DMS153 (cell line): ENCODE data around the gene TNRC6C.
A peak's percentile ranks its signal among the peaks of the same experiment; 100 is the strongest.

Experiments used
- DNase-seq: peaks from one replicate; lab custom pipeline; 2025; lab: John Stamatoyannopoulos, UW

TNRC6C gene

DNA sequence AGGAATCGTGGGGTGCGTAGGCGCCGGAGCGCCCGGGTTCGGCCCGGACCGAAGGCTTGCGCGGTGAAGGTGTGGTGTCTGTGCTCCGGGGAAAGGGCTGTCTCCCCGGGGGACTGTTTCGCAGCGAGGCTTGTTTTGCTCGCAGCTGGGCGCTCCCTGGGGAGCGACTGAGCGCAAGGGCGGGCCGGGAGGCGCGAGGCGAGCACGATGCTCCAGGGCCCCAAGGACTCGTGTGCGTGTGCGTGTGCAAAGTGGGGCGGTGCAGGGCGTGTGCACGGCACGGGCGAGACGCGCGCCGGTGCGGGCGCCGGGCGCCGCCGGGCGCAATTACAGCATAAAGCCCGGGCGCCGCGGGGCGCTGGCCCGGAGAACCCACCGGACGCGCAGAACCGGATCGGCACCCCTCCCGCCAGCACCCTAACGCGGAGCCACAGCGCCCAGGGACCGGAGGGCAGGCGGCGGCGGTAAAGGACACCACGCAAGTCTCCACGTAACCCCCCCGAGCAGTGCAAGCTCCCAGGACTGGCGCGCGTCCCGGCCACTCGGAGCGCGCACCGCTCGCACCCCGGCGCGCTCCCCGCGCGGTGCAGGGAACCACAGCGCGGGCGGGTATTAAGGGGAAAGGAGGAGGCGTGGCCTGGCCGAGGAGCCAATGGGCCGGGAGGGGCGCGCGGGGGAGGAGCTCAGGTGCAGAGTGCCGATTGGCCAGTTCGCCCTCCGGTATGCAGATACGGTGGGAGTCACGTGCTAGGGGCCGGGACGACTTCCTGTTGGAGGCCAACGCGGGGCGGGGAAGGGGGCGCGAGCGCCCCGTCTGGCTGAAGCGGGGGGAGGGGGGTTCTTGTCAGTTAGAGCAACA lies at the start of gene TNRC6C:
TNRC6C (plus strand) TSS at position 847 of the 859 bp plus-strand sequence. CDS start 45,504 bp downstream, outside the sequence.
- DNase-seq, result peak; percentile 97

DNA sequence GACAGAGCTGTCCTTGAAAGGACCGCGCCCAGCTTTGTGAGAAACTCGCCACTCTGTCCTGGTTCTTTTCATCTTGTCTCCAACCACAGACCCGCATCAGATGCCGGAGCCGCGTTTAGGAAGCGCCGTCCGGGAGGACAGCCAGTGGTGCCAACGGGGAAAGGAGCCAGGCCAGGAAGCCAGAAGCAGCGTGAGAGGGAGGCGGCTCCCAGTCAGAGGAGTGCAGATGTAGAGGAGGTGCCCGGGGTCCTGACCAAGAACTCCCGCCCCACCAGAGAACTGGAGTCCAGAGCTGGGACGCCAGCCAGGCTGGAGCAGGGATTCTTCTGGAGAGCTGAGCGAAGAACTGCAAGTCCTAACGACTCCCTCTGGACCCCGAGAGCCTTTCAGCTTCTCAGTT lies 49.3 kb upstream of the TNRC6C start:
- no peak for DNase-seq

DNA sequence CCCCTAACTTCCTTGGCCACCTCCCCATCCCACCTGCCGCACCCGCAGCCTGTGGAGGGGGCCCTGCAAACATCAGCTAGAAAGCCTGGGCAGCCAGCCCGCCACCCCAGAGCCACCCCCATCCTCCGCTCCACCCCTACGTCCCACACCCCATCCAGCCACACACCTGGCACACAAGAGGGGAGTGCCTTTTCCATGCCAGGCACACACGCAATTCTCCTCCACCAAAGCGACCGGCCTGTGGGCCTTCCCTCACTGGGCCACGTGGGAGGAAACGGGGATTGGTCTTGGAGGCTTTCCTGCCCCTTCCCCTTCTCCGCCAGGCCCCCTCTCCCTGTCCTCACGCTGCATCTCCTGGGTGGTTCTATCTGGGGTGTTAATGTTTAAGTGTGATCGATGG lies 48.7 kb upstream of the TNRC6C start:
- no peak for DNase-seq

- DNase-seq, result no peak
These were observed 43.9 kb upstream of the TNRC6C start for GRCh38 chr17:77914385-77915254.

DNA sequence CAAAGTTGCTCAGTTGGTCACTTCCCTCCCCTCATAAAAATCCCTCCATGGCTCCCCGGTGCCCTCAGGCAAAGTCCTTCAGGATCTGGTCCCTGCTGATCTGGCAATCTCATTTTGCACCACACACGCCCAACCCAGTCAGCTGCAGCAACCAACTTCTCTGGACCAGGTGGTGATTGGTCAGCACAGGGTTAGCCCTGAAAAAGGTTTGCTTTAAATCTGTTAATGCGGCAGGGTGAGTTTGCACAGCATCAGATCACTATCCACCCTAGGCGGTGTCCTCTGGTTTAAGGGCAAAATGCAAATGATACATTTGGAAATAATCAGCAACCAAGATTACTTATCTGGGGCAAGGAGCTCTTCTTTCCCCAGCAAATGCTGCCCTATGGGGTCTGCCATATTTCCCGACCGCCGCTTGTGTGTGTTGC lies 42.9 kb upstream of the TNRC6C start:
- DNase-seq, result no peak

GRCh38 chr17:77916264-77916663 lies 42.2 kb upstream of the TNRC6C start:
- DNase-seq, result no peak

DNA sequence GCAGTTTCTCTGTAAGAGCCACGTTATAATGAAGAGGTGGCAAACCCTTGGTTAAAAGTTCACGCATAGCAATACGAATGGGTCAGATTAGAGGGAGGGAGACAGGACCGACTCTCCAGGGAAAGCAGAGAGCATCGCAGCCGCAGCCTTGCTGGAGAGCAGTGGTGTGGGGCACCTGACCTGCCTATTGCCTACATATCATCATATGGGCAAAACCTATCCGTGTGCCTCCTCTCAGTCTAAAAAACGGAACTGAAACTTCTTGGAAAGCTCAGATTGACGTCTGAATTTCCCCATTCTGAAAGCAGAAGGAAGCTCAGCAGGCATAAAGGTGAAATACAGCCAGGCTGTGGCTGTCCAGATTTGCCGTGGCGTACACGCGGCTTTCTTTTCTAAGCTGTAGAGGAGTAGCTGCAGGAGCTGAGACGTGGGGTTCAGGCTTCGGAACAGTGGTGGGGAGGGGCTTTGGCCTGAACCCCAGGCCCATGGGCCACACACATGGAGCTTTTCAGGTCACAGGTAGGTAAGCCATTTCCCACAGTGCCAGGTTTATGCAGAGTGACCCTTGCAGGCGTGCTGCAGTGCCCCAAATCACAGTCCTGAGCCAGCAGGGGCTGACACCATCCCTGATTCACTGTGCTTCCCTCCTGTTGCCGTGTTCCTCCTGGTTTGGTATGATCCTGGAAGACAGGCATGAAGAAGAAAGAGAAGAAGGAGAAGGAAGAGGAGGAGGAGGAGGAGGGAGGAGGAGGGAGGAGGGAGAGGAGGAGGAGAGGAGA lies 41.6 kb upstream of the TNRC6C start:
- DNase-seq, result no peak

DNA sequence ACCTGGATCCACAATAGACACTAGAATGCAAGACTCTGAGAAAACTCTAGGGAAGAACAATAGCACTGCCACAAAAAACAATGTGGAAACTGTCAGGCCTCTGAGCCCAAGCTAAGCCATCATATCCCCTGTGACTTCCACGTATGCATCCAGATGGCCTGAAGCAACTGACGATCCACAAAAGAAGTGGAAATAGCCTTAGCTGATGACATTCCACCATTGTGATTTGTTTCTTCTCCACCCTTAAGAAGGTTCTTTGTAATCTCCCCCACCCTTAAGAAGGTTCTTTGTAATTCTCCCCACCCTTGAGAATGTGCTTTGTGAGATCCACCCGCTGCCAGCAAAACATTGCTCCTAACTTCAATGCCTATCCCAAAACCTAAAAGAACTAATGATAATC lies 39.2 kb upstream of the TNRC6C start:
- no peak for DNase-seq

DNA sequence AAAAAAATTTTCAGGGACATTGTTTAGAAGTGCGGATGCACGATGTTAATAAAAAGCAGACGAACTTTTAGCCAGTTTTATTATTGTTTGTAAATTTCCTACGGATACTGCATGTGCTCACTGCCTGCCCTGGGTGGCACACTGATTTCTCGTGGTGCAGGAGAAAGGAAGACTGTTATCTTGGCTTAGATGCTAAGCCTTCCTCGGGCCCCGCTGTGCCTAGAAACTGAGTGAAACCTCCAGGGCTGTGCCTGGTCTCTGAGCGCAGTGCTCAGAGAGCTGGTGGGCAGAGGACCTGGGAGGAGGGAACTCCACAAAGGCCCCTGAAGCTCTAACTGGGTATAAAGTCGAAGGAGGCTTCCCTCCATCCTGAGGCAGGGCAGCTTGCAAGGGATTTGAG lies 35.4 kb upstream of the TNRC6C start:
- no peak for DNase-seq

DNA sequence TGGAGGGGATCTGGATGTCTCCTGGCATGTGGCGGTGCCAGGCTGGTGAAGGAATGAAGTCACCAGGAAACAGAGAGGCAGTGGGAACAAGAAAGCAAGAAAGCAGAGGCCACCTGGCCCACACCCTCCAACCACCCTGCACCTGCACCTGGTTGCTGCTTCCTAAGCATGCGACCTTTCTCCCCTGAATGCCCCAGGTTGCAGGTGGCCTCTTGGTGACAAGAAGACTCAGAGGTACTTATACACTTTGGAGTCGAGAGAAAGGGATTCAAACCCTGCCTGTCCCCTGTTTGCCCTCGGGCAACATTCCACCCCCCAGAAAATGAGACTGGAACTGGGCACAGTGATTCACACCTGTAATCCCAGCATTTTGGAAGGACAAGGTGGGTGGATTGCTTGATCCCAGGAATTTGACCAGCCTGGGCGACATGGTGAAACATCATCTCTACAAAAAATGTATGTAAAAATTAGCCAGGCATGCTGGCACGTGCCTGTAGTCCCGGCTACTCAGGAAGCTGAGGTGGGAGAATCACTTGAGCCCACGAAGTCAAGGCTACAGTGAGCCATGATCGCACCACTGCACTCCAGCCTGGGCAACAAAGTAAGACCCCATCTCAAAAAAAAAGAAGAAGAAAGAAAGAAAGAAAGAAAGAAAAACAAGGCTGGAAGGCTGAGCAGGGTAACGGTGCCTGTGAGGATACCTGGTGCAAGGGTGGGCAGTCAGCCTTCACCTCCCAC lies 34.6 kb upstream of the TNRC6C start:
- no peak for DNase-seq

DNA sequence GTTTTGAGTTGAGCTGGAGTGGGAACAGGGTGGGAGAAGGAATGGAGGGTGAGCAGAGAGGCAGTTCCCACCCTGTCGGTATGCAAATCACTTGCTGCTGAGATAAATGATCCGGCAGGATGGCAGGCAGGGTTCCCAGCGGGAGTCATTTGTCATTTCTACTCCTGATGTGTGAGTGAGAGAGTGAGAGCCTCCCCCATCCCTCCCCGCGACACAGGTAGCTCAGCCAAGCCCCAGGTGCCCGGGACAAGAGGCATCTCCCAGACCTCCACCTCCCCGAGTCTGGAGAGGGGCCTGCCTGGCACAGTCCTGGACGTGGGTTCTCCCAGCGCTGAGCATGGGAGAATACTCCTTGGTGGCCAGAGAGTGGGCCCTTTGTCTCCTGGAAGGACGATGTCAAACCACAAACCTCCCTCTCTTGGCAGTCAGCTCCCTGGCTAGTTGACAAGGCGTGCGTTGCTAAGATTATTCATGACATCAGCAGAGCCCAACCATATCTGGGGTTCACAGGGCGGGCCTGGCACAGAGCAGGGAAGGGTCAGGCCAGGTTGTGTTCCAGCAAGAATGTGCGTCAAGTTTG lies 33.7 kb upstream of the TNRC6C start:
- no peak for DNase-seq

GRCh38 chr17:77925831-77926543 lies 32.5 kb upstream of the TNRC6C start:
- DNase-seq, result no peak

GRCh38 chr17:77926981-77927380 lies 31.5 kb upstream of the TNRC6C start:
- no peak for DNase-seq

DNA sequence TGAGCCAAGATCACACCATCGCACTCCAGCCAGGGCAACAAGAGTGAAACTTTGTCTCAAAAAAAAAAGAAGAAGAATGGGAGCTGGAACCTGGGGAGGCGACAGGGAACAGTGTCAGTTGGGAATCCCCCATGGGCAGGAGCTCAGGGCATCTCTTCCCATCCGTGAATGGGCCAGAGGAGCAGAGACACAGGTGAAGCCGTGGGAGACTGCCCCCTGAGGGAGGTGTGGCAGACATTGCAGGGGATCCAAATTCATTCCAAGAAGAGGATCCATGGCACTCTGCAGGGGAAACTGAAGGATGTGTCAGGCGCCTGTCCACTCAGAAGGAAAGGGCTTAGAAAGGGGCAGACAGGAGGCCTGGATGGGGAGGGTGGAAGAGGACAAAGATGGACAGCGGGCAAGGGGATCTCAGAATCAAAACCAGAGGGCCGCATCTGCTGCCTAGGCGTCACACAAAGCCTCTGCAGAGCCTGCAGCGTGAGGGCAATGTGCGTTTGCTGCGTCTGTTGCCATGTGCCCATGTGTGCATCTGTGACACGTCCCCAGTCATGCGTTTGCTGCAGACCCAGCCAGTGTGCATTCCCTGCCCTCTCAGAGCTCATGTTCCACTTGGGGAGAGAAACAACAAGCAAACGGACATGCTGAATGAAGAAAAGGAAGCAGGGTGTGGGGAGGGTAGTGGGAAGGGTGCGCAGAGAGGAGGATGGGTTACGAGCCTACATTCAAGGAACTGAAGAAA lies 30.6 kb upstream of the TNRC6C start:
- DNase-seq, result no peak

- no peak for DNase-seq
These were observed 29.9 kb upstream of the TNRC6C start for GRCh38 chr17:77928519-77929179.

- DNase-seq, result no peak
These were observed 29.3 kb upstream of the TNRC6C start for GRCh38 chr17:77929180-77929564.

- no peak for DNase-seq
These were observed 28.5 kb upstream of the TNRC6C start for GRCh38 chr17:77929871-77930436.

GRCh38 chr17:77930780-77931768 lies 27.4 kb upstream of the TNRC6C start:
- DNase-seq, result no peak
